CD4-positive, alpha-beta T cell treated with Interleukin-17A for 1 hour (primary cell): ENCODE data around the gene LHX3.

ENCODE experiments used
- DNase-seq: peaks from one replicate; pipeline ENCODE4 v3.0.0-alpha.2; 2020

The LHX3 gene

GRCh38 chr9:136204838-136205706, at the start of gene LHX3:
LHX3 (minus strand) TSS chr9:136205128; CDS start chr9:136205012, 116 bp downstream.
- no peak for DNase-seq

- no peak for DNase-seq
Measured at GRCh38 chr9:136253246-136254130, 48.6 kb upstream of the LHX3 start.

GRCh38 chr9:136252846-136253245, 47.9 kb upstream of the LHX3 start:
- DNase-seq: no peak

GRCh38 chr9:136252281-136252680, 47.4 kb upstream of the LHX3 start:
- DNase-seq: no peak

- DNase-seq: no peak
Measured at GRCh38 chr9:136251264-136252115, 46.6 kb upstream of the LHX3 start.

DNA sequence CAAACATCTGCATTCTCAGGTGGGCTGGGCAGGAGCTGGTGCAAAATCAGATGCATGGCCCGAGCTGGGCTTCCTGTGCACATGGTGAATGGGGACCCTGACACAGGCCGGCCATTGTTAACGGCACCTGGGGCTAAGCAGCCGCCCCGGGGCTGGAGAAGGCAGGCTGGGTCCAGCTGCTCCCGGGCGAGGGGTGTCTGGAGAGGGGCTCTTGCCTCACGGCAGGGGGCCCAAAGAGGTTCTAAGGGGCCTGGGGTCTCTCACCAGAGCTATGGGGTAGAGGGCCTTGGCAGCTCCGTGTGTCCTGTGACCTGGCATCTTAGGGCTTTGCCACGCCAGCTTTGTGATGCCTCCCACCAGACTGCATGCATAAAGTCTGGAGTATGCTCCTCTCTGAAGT, 45.7 kb upstream of the LHX3 start:
- DNase-seq: no peak

GRCh38 chr9:136249877-136250559, 45.1 kb upstream of the LHX3 start:
- no peak for DNase-seq

GRCh38 chr9:136248951-136249876, 44.3 kb upstream of the LHX3 start:
- DNase-seq: no peak

DNA sequence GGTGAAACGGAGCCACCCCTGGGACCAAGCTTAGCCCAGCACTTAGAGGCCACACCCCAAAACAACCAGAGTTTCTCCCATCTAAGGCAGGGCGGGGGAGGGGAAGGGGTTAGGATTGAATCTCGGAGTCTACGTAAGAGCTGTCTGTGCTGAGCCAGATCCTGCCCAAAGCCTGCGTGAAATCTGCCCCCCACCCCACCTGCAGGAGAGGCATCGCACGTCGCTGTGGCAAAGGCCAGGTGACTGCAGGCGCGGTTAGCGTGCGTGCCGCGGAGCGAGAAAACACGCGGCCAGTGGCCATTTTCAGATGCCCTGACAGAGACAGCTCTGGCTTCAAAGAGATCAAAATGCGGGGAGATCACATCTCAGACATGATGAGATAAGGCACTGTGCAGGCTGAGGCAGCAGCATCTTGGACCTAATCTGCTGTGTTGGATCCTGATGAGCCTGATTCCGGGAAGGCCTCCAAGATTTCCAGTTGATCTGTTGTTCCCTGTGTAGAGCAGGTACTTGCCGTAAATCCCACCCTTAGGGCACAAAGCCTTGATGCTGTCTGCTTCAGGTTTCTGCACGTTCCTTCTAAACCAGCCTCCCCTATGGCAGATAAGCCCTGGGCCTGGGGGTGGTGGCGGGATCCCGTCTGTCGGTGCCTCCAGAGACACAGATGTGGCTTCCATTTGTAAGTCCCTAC, 43.2 kb upstream of the LHX3 start:
- DNase-seq: no peak

DNA sequence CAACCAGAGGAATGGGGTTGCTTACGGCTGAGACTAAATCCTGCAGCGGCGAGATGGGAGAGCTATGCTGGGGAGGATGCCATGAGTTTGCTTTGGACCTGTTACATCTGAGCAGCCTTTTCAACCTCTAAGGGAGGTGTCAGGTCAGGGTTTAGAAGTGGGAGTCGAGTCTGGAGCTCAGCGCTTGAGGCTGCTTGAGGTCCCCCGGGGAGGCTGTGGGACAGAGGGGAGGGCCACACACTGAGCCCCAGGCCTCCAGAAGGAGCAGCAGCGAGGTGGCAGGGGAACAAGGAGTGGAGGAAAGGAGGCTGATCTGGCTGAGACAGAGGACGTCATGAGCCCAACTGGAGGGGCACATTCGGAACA, 42.6 kb upstream of the LHX3 start:
- no peak for DNase-seq

DNA sequence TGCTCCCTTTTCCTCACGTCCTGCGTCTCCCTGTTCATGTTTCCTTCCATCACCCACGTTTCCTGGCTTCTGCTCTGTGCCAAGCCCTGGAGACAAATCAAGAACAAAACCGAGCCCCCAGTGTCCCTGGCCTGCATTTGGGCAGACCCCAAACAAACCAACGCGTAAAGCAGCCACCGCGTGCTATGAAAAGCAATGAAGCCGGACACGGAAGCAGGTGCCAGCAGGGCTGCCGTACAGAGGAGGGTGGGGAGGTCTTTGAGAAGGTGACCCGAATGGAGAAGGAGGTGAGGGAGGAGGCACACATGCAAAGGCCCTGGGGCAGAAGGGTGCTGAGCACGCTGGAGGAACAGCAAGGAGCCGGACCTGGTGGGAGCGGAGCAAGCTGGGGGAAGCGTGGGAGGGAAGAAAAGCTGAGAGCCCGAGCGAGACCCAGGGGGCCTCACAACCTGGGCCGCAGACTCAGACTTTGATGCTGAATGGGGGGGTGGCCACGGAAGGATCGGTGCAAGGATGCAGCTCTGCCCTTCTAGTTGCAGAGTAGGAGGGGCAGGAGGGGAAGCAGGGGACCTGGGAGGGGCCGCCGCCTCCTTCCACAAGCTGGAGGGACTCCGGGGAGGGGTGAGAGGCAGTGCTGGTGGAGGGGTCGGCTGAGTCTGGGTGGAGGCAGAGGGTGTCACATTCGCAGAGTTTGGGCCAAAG, 42.1 kb upstream of the LHX3 start:
- no peak for DNase-seq

GRCh38 chr9:136245219-136246150, 40.6 kb upstream of the LHX3 start, which contains the start of gene QSOX2:
QSOX2 (minus strand) TSS chr9:136245812; CDS start chr9:136245803, 9 bp downstream.
- peak; percentile 87 for DNase-seq

- no peak for DNase-seq
Measured at GRCh38 chr9:136244969-136245218, 40.0 kb upstream of the LHX3 start.

DNA sequence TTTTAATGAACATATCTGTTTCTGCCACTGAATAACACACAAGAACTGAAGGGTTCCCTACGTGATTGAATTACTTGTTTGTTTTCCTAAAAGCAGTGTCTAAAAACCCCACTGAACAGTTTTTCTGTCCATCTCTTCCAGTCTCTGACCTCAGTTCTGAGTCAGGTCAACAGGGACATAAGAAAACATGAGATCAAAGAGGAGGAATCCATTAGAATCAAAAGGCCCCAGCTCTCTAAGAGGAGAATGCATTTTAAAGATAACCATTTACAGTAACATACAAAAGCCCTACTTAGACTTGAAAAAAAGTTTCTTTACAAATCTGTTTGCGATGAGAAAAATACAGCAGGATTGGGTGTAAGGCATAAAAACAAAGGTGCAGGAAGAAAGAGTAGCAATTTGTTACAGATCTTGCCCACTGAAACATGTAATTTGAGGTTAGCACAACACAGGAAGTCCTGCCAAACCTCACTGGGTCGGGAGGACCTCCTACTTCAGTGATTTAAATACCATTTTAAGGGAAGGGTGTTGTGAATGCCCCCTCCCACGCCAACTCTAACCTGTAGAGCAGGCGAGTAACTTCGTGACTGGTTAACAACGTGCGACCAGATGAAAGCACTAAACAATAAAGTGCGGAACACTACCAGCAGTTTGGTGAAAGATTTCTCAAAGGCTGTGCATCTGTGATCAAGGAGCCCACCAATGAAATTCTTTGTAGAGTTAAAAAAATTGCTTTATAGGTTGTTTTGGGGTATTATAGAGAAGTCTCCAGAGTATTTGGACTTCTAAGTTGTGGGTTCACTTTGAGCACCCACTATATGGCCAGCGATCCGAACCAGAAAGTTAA, 39.4 kb upstream of the LHX3 start:
- DNase-seq: peak; percentile 55

GRCh38 chr9:136243631-136244030, 38.7 kb upstream of the LHX3 start:
- no peak for DNase-seq

DNA sequence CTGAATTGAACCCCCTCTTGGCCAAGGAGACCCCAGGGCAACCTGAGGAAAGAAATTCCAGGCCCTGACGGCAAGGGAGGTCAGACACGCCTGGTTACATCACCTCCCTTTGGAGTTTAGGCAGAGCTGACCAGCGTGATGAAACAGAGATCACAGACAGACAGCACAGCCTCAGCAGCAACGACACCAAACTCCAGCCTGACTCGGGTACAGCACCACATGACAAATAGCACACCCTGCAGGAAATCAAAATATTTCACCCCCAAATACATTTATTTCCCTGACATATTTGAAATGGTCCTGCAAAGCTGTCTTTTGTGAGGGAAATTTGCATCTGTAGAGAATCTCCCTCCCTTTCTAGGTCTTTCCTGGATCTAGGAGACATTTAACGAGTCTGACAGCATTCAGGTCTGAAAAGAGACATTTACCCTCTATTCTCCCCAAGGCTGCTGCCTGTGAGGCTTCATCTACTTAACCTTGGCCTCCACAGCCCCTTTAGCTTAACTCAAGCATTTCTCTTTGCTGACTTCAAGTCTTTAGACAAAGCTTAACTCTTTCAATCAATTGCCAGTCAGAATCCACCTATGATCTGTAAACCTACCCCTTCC, 38.1 kb upstream of the LHX3 start:
- DNase-seq: no peak

DNA sequence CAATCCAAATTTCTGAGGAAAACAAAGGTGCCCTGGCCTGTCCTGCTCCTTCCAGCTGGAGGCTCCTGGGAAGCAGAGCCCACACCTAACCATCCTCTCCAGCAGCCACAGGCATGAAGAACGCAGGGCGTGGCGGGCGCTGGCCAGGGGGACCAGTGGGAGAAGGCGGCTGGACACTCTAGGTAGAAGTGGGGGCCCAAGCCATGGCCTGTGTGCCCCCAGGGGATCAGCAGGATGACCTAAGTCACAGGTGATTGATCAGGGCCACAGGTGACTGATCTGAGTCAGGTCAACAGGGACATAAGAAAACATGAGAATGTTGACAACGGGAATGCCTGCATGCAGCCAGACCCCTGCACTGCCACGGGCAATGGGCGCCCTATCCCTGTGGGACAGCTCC, 37.3 kb upstream of the LHX3 start:
- DNase-seq: no peak

- no peak for DNase-seq
Measured at GRCh38 chr9:136241542-136241941, 36.6 kb upstream of the LHX3 start.
